Renal pelvis (tissue), 4 donors: ENCODE data around the gene TRAPPC12. TPM values are rescaled to one million over a fixed set of nuclear protein-coding genes. Genes with fewer than 3 reads are reported as not detected.
"Not testable (repeated sequence)": the region's sequence is repeated elsewhere in the genome, so short reads cannot be mapped to it uniquely, and the experiment has no call there.

Experiments used
- DNase-seq: peaks from one replicate; pipeline ENCODE4 v3.0.0-alpha.2; 2013
- polyA plus RNA-seq, 3 donors: library from polyadenylated mRNA; unstranded; fragments of 120-200 nt; gene quantifications; one replicate each; pipeline ENCODE4 v1.2.1, GENCODE V29; 2013; ENCODE audit not compliant: insufficient read length in 3 of 3

Gene TRAPPC12
- polyA plus RNA-seq, 3 donors: 73.6 to 110 (median 95.8) TPM

DNA sequence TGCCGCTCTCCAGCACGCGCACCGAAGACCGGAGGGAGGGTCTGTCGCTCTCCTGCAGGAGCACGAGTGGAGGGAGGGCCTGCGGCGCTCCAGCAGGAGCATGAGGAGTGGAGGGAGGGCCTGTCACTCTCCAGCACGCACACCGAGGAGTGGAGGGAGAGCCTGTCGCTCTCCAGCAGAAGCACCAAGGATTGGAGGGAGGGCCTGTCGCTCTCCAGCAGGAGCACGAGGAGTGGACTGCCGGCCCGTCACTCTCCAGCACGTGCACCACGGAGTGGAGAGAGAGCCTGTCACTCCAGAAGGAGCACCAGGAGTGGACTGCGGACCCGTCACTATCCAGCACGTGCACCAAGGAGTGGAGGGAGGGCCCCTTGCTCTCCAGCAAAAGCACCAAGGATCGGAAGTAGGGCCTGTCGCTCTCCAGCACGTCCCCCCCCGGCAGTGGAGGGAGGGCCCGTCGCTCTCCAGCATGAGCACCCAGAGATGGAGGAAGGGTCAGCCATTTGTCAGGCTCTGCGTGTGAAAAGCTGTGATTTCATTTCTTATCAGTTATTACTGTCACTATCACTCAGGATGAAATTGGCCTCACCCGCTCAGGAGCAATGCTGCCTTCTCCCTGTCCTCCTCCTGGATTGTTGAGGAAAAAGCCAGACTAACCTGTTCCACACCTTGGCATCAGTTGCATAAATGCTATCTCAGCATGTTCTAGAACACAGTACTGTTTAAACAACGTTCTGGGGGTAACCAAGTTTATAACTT is 103.9 kb downstream of the TRAPPC12 start:
- DNase-seq: peak; percentile 92

DNA sequence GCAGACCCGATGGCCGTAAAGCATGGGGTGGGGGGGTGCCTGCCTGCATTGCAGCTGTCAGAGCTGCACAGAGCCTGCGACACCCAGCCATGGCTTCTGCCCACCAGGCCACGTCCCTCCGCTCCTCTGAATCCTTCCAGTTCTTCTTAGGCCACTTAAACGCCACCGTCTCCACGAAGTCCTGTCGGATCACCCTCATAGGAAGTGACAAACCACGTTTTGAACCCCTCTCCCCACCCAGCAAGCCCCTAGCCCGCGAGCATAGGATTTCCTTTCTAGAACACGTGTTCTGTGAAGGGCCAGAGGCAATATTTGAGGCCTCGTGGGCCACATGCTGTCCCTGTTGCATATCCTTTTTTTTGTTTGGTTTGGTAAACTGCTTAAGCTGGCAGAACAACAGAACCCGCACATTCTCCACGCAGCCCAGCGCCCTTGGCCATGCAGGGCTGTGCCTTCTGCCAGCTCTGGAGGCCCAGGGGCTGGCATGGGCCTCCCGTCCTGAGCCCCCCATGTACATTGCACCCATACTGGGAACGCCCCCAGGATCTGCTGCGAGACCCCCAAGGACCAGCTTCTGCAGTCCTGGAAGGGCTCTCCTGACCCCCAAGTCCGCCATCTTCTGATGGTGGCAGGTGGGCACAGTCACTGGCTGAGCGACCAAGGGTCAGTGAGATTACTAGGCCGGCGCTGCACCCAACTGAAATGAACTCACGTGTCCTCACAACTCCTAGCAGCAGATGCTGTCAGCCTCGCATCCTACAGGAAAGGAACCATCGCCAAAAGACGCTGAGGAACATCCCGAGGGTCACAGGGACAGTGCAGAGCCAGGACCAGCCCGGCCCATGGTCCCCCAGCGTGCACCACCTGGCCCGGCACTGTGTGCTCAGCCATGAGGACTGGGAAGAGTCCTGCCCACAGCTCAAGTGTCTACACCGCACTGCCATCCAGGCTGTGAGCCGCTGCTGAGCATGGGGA is 104.8 kb downstream of the TRAPPC12 start:
- no peak for DNase-seq

DNA sequence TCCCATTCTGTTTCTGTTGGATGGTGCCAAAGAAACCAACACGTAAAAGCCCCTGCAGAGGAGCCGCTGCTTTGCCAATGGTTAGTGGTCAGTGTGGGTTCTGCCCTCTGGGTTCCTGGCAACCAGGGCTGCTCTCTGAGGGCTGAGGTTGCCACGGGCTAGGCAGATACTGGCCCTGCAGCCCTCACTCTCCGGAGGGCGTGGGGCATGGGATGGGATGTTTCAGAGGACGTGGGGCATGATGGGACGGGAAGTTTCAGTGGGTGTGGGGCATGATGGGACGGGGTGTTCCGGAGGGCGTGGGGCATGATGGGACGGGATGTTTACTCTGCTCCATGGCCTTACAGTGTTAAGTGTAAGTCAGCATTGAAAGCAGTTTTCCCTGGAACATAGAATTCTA is 105.7 kb downstream of the TRAPPC12 start:
- no peak for DNase-seq

DNA sequence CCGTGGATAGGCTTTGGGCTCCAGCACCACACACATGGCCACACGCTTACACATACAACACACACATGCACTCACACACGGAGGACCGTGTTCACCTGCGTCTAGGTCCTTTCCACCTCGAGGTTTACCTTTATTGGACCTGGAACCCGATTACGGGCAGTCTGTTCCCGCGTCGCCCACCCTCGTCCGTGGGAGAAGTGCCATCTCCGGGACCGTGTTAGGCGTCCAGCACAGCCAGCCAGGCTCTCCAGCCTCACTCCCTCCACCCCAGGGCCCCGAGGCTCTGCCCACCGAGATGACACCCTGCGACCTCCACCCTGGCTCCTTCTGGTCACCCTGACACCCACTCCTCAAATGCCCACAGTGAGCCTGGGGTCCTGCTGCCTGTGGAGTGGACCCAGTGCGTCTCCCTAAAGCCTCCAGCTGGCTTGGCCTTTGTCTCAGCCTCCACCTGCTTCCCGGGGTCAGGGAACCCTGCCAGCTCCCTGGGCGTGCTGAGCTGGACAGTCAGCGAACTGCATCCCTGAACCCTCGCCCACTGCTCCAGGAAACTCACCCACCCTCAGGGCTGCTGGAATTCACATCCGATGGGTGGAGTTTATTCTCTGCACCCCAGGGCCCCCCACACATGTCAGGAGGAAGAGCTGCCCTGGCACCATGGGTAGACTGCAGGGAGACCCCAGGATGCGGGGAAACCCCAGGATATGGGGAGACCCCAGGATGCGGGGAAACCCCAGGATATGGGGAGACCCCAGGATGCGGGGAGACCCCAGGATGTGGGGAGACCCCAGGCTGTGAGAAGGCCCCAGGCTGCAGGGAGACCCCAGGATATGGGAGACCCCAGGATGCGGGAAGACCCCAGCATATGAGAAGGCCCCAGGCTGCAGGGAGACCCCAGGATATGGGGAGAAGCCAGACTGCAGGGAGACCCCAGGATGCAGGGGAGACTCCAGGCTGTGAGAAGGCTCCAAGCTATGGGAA is 106.8 kb downstream of the TRAPPC12 start:
- no peak for DNase-seq

DNA sequence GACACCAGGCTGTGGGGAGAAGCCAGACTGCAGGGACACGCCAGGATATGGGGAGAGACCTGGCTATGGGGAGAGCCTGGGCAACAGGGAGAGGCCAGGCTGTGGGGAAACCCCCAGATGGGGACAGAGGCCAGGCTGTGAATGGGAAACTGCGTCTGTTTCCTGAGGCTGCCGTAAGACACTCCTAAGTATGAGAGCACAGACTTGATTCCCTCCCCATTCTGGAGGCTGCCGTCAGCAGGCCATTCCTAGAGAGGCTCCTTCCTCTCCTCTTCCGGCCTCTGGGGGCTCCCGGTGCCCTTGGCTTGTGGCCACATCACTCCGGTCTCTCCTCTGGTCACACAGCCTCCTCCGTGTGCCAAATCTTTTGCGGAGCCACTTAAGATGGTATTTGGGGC is 107.5 kb downstream of the TRAPPC12 start:
- DNase-seq: no peak

DNA sequence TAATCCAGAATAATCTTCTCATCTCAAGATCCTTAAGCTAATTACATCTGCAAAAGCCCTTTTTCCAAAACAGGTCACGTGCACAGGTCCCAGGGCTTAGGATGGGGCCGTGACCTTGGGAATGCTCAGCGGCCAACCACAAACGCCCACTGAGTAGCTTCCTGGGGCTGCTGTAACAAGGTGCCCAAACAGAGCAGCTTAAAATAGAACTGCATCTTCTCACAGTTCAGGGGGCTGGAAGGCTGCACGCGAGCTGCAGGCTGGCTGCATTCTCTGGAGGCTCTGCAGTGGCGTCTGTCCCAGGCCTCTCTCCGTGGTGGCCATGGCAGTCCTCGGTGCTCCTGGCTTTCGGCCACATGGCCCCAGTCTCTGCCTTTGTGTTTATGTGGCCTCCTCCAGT is 107.9 kb downstream of the TRAPPC12 start:
- DNase-seq: no peak

DNA sequence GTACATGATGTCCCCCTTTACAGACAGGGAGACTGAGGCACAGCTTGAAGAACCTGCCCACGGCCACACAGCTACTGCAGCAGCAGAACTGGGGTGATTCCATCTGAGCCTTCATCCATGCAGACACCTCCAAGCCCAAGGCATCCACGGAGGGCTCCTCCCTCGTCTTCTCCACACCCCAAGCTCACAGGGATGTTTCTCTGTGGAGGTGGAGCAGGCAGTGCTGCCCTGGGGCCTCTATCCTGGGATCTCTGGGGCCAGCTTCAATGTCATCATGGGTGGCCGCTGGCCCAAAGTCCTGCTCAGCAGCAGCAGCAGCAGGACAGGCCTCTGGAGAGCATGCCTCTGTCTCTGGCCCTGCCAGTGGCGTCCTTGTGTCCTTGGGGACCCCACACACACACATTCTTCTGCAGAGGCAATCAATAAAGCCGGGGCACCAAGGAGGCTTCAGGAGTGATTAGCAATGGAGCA is 108.6 kb downstream of the TRAPPC12 start:
- DNase-seq: no peak

DNA sequence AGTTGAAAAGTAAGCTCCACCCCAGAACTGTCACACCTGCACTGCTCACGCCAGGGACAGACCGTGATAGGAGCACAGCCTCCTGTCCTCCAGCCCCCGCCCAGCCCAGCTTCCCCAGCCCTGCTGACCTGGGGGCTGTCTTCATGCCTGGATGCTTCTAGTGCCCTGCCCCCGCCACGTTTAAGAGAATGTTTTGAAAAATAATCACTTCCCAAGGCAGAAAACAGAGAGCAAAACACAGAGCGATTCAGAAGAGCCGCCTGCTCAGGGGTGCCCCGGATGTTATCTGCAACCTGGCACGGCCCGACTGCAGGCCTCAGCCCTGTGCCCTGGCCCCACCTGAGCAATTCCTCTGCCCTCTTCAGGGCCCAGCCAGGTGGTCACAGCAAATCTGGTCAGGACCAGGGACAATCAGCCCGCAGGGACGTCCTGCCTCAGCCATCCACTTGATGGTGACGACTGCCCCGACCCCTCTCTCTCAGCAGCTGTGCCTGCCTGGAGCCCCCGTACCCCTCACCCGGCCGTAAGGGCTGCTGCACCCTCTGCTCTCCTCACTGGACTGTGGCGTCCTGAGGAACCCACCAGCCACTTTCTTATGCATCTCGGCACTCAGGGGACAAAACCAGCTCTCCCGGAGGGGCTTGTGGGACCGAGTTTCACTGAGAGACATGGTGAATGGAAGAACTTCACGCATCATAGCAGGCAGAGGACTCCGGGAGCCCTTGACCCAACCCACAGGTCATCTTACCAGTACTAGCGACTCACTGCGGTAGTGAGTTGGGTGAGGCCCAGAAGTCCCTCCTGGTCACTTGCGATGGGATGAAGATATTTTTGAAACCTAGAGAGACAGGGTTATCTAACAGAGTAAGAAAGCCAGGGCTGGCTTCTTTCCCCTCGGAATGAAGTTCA is 109.6 kb downstream of the TRAPPC12 start:
- DNase-seq: no peak

DNA sequence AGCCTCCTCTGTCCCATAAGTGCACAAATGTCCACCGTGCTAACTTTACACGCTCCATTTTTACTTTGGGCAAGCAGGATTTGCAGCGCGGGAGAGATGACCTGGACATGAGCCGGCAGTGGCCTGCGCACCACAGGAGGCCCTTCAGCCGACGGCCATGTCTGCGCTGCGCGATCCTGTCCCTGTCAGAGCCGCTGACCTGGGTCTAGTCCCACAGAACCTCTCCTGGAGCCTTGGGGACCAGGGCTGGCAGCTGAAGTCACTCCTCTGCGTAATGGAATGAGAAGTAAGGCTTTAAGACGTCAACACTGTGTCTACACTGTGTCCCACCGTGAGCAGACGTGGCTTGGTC is 110.2 kb downstream of the TRAPPC12 start:
- DNase-seq: no peak

DNA sequence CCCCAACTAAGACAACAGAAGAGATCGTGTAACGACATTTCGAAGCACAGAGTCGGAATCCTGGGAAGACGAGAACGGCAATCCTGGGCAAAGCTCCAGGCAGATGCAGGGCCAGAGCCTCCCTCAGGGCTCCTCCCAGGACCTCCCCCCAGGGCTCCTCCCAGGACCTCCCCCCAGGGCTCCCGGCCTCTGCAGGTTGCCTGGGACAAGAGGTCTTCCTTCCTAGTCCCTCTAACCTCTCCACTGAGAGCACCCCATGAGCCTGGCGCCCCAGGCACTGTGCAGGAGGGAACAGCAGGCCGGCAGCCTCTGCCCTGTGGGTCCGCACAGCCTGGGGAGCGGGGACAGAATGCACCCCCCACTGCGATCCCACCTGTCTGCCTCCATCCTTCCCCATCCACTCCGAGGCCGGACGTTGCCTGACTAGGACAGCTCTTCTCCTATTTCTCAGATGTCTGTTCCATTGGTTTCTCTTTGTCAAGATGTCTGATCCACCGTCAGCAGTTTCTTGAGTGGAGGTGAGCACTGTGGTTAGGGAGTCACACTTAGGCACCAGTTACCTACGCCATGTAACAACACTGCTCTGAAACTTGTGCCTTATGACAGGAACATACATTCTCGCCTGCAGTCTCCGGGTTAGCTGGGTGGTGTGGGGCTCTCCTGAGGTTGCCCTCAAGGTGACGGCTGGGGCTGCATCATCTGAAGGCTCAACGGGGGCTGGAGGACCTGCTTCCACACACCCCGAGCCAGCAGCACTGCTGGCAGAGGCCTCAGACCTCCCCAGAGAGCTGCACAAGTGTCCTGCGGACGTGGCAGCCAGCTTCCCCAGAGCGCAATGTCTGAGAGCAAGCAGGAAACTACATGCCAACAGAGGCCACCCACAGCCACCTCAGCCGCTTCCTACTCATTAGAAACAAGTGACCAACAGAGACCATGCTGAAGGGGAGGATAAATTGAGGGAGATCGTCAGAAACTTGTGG is 111.0 kb downstream of the TRAPPC12 start:
- no peak for DNase-seq

DNA sequence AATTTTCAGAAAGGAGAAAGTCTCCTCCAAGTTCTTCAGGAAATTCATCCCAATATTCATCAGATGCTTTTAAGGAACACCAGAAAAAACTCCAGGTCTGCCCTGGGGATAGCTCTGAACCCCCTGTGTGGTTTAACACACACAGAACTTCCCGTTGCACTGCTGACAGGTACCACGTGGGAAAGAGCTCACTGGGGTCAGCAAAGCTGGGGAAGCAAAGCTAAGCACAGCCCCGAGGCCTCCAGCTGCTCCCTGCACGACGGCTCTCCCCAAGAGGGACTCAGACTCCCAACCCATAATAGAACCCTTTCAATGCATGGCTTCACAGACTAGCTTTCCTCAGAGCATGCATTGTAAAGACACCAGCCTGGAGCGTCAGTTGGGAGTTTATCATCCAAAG is 111.8 kb downstream of the TRAPPC12 start:
- DNase-seq: no peak

DNA sequence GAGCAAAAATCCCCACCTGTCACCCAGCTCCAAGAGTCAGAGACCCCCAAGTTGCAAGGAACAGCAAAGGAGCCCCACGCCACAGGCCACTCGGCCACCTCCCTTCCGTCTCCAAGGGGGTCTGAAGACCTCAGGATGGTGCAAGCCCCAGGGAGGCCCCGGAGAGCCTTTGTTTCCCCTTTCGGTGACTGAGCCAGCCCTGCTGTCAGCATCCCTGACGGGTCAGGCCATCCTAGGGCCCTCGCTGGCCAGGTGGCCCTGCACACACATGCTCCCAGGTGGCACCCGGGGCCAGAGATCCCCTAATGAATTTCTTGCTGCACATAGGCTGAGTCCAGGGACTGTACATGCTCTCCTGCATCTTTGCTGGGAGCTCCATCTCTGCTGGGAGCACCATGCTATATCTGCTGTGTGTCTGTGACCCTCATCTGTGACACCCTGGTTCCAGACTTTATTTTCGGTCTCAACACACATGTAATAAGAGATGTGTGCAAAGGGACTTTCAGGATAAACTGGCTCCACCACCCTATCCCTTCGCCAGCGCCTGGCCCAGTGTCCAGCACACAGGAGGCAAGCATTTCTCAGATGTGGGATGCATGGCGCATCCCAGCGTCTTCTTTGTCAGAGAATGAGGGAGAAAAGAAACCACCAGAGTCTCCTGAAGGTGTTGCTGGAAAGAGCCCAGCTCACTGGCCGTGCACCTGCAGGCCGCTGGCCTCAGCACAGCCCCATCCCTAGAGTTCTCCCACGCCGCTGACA is 112.4 kb downstream of the TRAPPC12 start:
- DNase-seq: no peak

DNA sequence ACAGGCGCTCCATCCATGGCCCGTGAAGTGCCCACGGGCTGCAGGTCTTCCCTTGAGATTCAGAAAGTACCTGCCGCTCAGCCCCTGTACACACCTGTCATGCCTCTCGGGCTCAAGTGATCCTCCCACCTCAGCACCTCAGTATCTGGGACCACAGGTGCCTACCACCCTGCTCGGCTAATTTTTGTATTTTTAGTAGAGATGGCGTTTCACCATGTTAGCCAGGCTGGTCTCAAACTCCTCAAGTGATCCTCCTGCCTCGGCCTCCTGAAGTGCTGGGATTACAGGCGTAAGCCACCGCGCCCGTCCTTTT is 112.9 kb downstream of the TRAPPC12 start:
- DNase-seq: not testable (repeated sequence)

DNA sequence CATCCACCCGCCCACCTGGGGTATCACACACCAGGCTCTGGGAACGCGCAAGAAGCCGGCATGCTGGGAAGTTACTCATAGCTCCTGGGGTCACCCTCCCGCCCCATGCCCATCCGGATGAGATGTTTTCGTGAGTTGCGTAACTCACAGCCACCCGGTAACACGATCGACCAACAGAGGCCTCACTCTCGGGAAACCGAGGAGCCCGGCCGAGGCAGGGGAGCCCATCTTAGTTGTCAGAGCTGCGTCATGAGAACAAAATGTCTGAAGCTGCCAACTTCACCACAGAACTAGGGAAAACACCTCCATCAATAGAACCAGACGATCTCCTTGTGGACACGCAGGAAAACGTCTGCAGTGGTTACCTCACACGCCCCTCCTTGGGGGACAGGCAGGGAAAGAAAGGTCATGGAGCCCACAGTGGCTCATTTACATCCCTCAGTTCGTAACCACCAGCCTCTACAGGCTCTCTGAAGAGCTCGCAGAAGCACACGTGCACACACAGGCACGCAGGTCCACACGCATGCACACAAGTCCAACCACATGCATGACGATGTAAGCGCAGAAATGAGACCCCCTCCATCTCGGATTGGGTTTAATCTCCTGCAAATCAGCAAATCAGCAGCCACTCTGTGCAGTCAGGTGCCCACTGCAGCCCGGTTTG is 113.6 kb downstream of the TRAPPC12 start:
- DNase-seq: no peak

DNA sequence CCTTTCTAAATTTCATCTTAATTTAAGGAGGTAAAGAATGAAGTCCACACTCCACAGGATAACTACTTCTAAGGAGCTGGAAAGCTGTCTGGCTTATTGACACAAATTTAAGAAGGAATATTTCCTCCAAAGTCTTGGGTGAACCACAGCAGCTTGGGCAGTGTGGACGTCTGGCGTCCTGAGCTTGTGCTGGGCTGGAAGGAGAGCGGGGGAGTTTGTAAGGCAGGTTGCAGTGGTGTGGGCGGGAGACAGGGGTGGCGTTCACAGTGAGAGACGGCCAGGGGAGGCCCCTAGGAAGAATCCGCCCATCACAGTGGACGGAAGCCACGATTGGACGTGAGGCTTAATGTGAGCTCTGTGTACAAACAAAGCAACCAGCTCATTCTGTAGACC is 114.1 kb downstream of the TRAPPC12 start:
- DNase-seq: peak; percentile 85

DNA sequence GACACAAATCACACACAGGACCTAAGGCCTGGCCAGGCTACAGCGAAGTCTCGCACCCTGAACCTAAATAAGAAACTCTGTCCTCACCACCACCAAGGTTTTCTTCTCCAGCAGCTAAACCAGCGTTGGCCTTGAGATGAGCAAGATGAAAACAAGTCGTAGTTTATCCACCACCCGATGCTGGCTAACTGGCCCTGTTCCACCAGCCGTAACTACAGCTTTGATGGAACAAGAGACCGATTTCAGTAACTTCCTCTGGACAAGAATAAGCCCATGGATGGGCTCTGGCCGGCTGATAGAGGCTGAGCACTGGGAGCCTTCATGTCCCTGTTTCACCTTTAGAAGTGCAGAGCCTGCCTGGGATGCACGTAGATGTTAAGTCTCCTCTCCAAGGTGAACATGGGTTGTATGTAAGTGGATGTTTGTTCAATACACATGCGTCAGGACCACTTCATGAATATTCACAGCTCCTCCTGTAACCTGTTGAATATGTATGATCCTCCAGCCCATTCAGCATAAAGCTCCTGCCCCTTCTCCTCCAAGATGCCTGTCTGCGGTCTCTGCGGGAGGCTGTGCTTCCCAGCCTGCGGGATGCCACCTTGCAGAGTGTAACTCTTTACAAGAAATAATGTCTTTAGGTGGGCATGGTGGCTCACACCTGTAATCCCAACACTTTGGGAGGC is 115.6 kb downstream of the TRAPPC12 start:
- no peak for DNase-seq

DNA sequence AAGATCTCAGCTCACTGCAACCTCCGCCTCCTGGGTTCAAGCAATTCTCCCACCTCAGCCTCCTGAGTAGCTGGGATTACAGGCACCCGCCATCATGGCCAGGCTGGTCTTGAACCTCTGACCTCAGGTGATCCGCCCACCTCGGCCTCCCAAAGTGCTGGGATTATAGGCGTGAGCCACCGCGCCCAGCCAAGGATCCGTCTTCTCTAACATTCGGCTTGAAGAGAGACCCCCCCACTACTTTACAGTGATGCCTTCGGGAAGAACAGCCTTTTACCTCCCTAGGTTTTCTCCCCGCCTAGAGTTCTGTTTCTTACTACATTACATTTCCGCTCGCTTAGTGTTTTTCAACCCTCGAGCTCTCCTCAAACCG is 117.2 kb downstream of the TRAPPC12 start:
- not testable (repeated sequence) for DNase-seq
